Common myeloid progenitor, CD34-positive (primary cell): ENCODE measurements around the gene HBS1L.

ENCODE experiments used
- CTCF ChIA-PET: fragments of 350-600 bp; sonication (Branson Sonifier 250); formaldehyde crosslinking; loops from one replicate; lab custom pipeline; 2021; ENCODE audit warnings: antibody characterized with exemption; lab: Charles Lee
- POLR2A ChIA-PET: fragments of 350-600 bp; sonication (Branson Sonifier 250); formaldehyde crosslinking; loops from one replicate; lab custom pipeline; 2021; ENCODE audit warnings: antibody characterized with exemption; lab: Charles Lee
- DNase-seq, 3 donors: peaks; one replicate each; pipeline versions ENCODE4 v3.0.0 to v3.0.0-alpha.2; 2013
- H3K27ac ChIP-seq, 2 experiments: 1 replicate in 1 of 2; 2 replicates in 1 of 2; pipeline ENCODE4 v1.7.0; 2013; ENCODE audit warnings: inconsistent platforms in 2 of 2, low read length in 2 of 2, mild to moderate bottlenecking in 2 of 2, low read depth in 1 of 2, moderate library complexity in 1 of 2; ENCODE audit not compliant: severe bottlenecking in 2 of 2, insufficient read depth in 1 of 2, poor library complexity in 1 of 2
- H3K27me3 ChIP-seq, 5 experiments: replicated peaks in 2 of 5; 1 replicate in 3 of 5; 2 replicates in 2 of 5; pipeline versions ENCODE4 v1.6.1 to v1.7.0; 2013; ENCODE audit warnings: low read length in 4 of 5, mild to moderate bottlenecking in 2 of 5, moderate library complexity in 2 of 5, inconsistent platforms in 1 of 5; ENCODE audit not compliant: insufficient read depth in 5 of 5, control insufficient read depth in 4 of 5
- H3K36me3 ChIP-seq, 4 experiments: 1 replicate in 2 of 4; 2 replicates in 2 of 4; pipeline versions ENCODE4 v1.6.1 to v1.7.0; 2013; ENCODE audit warnings: low read length in 3 of 4, control low read depth in 1 of 4, mild to moderate bottlenecking in 1 of 4; ENCODE audit not compliant: control insufficient read depth in 4 of 4, insufficient read depth in 4 of 4
- H3K4me1 ChIP-seq, 4 experiments: 1 replicate in 3 of 4; 2 replicates in 1 of 4; pipeline versions ENCODE4 v1.6.1 to v1.7.1; 2013; ENCODE audit warnings: low read length in 3 of 4, mild to moderate bottlenecking in 3 of 4, control low read depth in 1 of 4, inconsistent platforms in 1 of 4, moderate library complexity in 1 of 4; ENCODE audit not compliant: control insufficient read depth in 4 of 4, insufficient read depth in 4 of 4; ENCODE audit errors: control extremely low read depth in 1 of 4
- H3K4me3 ChIP-seq, 7 experiments: 1 replicate in 4 of 7; 2 replicates in 3 of 7; pipeline versions ENCODE4 v1.5.1 to v1.7.0; 2013; ENCODE audit warnings: mild to moderate bottlenecking in 7 of 7, low read length in 6 of 7, moderate library complexity in 6 of 7, inconsistent platforms in 2 of 7, low read depth in 2 of 7, control low read depth in 1 of 7; ENCODE audit not compliant: insufficient read depth in 4 of 7, control insufficient read depth in 1 of 7; ENCODE audit errors: extremely low read depth in 1 of 7
- H3K9me3 ChIP-seq, 5 experiments: 1 replicate in 4 of 5; 2 replicates in 1 of 5; pipeline versions ENCODE4 v1.6.1 to v1.7.1; 2013; ENCODE audit warnings: low read length in 4 of 5, mild to moderate bottlenecking in 2 of 5, inconsistent platforms in 1 of 5, low read depth in 1 of 5, moderate library complexity in 1 of 5; ENCODE audit not compliant: control insufficient read depth in 4 of 5, insufficient read depth in 2 of 5; ENCODE audit errors: control extremely low read depth in 1 of 5
- WGBS: methylation state at CpG from one replicate; pipeline ENCODE4 v1.1.5; 2013; ENCODE audit not compliant: insufficient coverage; 5-methylcytosine and 5-hydroxymethylcytosine counted together

The HBS1L gene

GRCh38 chr6:134943522-134944111, 111.0 kb downstream of the HBS1L start:
- ChIA-PET CTCF (interaction anchor here (4.7 kb wide), 1 partner anchor 787 kb away, joined by 44 read pairs; no protein-coding TSS in a partner anchor), POLR2A (no interaction called here)
- no peak for DNase-seq
- no peaks in the 10 kb centered on the region for H3K36me3 ChIP-seq
- H3K4me1 ChIP-seq: peaks cover 0 to 4% (median 0%) of the 10 kb centered on the region in 4 experiments
- H3K27ac ChIP-seq: no peak overlapping the region
- H3K27me3 ChIP-seq: no peaks in the 10 kb centered on the region
- H3K9me3 ChIP-seq: no peaks in the 10 kb centered on the region
- H3K4me3 ChIP-seq: no peak overlapping the region
- WGBS: 96% methylated on average over 9 of the region's 9 CpGs

- 60% methylated on average over 4 of the region's 5 CpGs for WGBS
- ChIA-PET CTCF (interaction anchor here (0.5 to 4.7 kb wide), 8 partner anchors 12 to 831 kb away, joined by 3 to 44 read pairs (median 4); no protein-coding TSS in a partner anchor), POLR2A (no interaction called here)
- no peaks in the 10 kb centered on the region for H3K27me3 ChIP-seq
- no peak overlapping the region for H3K4me3 ChIP-seq
- H3K4me1 ChIP-seq: peaks cover 0 to 4% (median 0%) of the 10 kb centered on the region in 4 experiments
- no peaks in the 10 kb centered on the region for H3K36me3 ChIP-seq
- no peak overlapping the region for H3K27ac ChIP-seq
- H3K9me3 ChIP-seq: no peaks in the 10 kb centered on the region
- peak in 2 of 3 donors; percentile 52 to 57 for DNase-seq
These were observed 115.7 kb downstream of the HBS1L start for GRCh38 chr6:134938896-134939295.

GRCh38 chr6:134937426-134937825, 117.2 kb downstream of the HBS1L start:
- POLR2A ChIA-PET: no interaction called here
- no peaks in the 10 kb centered on the region for H3K9me3 ChIP-seq
- H3K4me1 ChIP-seq: peaks cover 0 to 4% (median 0%) of the 10 kb centered on the region in 4 experiments
- H3K27ac ChIP-seq: no peak overlapping the region
- H3K36me3 ChIP-seq: no peaks in the 10 kb centered on the region
- WGBS: 100% methylated on average over 1 of the region's 5 CpGs
- CTCF ChIA-PET: no interaction called here
- DNase-seq: no peak
- no peaks in the 10 kb centered on the region for H3K27me3 ChIP-seq
- no peak overlapping the region for H3K4me3 ChIP-seq

- no peaks in the 10 kb centered on the region for H3K9me3 ChIP-seq
- no peak for DNase-seq
- peaks cover 0 to 4% (median 0%) of the 10 kb centered on the region in 4 experiments for H3K4me1 ChIP-seq
- H3K27ac ChIP-seq: no peak overlapping the region
- ChIA-PET POLR2A (no interaction called here), CTCF (no interaction called here)
- no peaks in the 10 kb centered on the region for H3K36me3 ChIP-seq
- 94% methylated on average over 3 of the region's 5 CpGs for WGBS
- H3K27me3 ChIP-seq: no peaks in the 10 kb centered on the region
- no peak overlapping the region for H3K4me3 ChIP-seq
These were observed 117.7 kb downstream of the HBS1L start for GRCh38 chr6:134936931-134937330.

- H3K9me3 ChIP-seq: no peaks in the 10 kb centered on the region
- H3K4me1 ChIP-seq: peaks cover 0 to 4% (median 0%) of the 10 kb centered on the region in 4 experiments
- CTCF ChIA-PET: no interaction called here
- H3K27me3 ChIP-seq: no peaks in the 10 kb centered on the region
- no peak for DNase-seq
- POLR2A ChIA-PET: no interaction called here
- no peak overlapping the region for H3K27ac ChIP-seq
- WGBS: 100% methylated on average over 5 of the region's 5 CpGs
- no peak overlapping the region for H3K4me3 ChIP-seq
- no peaks in the 10 kb centered on the region for H3K36me3 ChIP-seq
These were observed 118.1 kb downstream of the HBS1L start for GRCh38 chr6:134936476-134936875.

GRCh38 chr6:134934793-134935485, 119.7 kb downstream of the HBS1L start:
- ChIA-PET POLR2A (no interaction called here), CTCF (interaction anchor here (1.0 kb wide), 1 partner anchor 823 kb away, joined by 3 read pairs; no protein-coding TSS in a partner anchor)
- peaks cover 0 to 4% (median 0%) of the 10 kb centered on the region in 4 experiments for H3K4me1 ChIP-seq
- no peak overlapping the region for H3K27ac ChIP-seq
- WGBS: 100% methylated on average over 3 of the region's 5 CpGs
- no peaks in the 10 kb centered on the region for H3K27me3 ChIP-seq
- H3K36me3 ChIP-seq: no peaks in the 10 kb centered on the region
- DNase-seq: no peak
- no peak overlapping the region for H3K4me3 ChIP-seq
- no peaks in the 10 kb centered on the region for H3K9me3 ChIP-seq
